ENCODE data around the gene NOL12.
A peak's percentile ranks its signal among the peaks of the same experiment; 100 is the strongest.
"Not testable (repeated sequence)": the region's sequence is repeated elsewhere in the genome, so short reads cannot be mapped to it uniquely, and the experiment has no call there.

NOL12 gene

DNA sequence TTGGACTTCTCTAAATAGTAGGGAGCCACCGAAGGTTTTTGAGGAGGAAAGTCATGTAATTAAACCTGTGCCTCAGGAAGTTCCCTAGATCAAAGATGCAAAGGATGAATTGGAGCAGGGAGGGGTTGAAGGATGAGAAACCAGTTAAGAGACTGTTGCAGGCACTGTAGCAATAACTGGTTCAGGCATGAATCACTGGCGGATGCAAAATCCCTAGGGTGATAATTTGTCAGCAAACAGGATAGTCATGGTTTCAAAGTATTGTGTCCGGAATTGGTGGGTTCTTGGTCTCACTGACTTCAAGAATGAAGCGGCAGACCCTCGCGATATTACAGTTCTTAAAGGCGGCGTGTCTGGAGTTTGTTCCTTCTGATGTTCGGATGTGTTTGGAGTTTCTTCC is 30.6 kb downstream of the NOL12 start:
- DNase-seq (ENCODE audit: low read depth) = no peak

DNA sequence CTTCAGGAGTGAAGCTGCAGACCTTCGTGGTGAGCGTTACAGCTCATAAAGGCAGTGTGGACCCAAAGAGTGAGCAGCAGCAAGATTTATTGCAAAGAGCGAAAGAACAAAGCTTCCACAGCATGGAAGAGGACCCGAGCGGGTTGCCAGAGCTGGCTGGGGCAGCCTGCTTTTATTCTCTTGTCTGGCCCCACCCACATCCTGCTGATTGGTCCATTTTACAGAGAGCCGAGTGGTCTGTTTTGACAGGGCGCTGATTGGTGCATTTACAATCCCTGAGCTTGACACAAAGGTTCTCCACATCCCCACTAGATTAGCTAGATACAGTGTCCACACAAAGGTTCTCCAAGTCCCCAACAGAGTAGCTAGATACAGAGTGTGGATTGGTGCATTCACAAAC is 31.1 kb downstream of the NOL12 start:
- H3K4me3 ChIP-seq (replicated peaks; ENCODE audit: low read depth, low read length); DNase-seq (ENCODE audit: low read depth): not testable (repeated sequence)

More for the DNA sequence above, 30.6 kb downstream of the NOL12 start:
- H3K4me3 ChIP-seq (replicated peaks; ENCODE audit: low read depth, low read length) = no peak overlapping the region
- TF ChIP-seq, protein P1, sequence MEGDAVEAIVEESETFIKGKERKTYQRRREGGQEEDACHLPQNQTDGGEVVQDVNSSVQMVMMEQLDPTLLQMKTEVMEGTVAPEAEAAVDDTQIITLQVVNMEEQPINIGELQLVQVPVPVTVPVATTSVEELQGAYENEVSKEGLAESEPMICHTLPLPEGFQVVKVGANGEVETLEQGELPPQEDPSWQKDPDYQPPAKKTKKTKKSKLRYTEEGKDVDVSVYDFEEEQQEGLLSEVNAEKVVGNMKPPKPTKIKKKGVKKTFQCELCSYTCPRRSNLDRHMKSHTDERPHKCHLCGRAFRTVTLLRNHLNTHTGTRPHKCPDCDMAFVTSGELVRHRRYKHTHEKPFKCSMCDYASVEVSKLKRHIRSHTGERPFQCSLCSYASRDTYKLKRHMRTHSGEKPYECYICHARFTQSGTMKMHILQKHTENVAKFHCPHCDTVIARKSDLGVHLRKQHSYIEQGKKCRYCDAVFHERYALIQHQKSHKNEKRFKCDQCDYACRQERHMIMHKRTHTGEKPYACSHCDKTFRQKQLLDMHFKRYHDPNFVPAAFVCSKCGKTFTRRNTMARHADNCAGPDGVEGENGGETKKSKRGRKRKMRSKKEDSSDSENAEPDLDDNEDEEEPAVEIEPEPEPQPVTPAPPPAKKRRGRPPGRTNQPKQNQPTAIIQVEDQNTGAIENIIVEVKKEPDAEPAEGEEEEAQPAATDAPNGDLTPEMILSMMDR (IDR thresholded peaks at IDR 0.05; ENCODE audit: low read length, missing control alignments) = no peak

DNA sequence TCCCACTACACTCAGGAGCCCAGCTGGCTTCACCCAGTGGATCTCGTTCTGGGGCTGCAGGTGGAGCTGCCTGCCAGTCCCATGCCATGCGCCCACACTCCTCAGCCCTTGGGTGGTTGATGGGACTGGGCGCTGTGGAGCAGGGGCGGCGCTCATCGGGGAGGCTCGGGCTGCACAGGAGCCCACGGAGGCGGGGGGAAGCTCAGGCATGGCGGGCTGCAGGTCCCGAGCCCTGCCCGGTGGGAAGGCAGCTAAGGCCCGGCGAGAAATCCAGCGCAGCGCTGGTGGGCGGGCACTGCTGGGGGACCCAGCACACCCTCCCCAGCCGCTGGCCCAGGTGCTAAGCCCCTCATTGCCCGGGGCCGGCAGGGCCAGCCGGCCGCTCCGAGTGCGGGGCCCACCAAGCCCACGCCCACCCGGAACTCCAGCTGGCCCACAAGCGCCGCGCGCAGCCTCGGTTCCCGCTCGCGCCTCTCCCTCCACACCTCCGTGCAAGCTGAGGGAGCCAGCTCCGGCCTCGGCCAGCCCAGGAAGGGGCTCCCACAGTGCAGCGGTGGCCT is 31.7 kb downstream of the NOL12 start:
- H3K4me3 ChIP-seq (replicated peaks; ENCODE audit: low read depth, low read length); DNase-seq (ENCODE audit: low read depth): not testable (repeated sequence)

DNA sequence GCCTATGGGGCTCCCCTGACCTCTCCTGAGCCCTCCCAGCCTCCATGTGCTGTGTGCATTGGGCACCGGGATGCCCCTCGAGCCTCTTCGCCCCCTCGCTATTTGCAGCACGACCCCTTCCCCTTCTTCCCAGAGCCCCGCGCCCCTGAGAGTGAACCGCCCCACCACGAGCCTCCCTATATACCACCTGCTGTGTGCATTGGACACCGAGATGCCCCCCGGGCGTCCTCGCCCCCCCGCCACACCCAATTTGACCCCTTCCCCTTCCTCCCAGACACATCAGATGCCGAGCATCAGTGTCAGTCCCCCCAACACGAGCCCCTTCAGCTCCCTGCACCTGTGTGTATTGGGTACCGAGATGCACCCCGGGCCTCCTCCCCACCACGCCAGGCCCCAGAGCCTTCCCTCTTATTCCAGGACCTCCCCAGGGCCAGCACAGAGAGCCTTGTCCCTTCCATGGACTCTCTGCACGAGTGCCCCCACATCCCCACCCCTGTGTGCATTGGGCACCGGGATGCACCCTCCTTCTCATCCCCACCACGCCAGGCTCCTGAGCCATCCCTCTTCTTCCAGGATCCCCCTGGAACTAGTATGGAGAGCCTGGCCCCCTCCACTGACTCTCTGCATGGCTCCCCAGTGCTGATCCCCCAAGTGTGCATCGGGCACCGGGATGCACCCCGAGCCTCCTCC is 39.6 kb downstream of the NOL12 start:
- TF ChIP-seq, protein P1 (IDR thresholded peaks at IDR 0.05; ENCODE audit: low read length, missing control alignments) = no peak
- no peak overlapping the region for H3K4me3 ChIP-seq (replicated peaks; ENCODE audit: low read depth, low read length)
- DNase-seq (ENCODE audit: low read depth) = no peak

DNA sequence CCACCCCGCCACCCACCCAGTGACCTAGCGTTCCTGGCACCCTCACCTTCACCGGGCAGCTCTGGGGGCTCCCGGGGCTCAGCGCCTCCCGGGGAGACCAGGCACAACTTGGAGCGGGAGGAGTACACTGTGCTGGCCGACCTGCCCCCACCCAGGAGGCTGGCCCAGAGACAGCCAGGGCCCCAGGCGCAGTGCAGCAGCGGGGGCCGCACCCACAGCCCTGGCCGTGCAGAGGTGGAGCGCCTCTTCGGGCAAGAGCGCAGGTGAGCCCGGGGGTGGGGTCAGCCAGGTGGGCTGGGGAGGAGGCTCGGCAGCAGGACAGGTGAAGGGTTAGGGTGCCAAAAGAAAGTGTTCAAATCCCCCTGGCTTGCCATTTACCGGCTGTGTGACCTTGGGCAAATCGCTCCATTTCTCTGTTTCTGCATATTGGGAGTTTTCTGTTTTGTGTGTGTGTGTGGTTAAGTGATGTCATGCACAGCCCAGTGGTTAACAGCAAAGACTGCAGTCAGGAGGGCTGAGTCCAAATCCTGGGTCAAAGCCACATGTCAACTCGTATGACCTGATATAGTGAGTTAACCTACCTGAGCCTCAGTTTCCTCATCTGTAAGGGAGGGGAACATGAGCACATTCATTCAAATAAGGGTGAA is 40.2 kb downstream of the NOL12 start:
- DNase-seq (ENCODE audit: low read depth) = peak; percentile 47
- no peak overlapping the region for H3K4me3 ChIP-seq (replicated peaks; ENCODE audit: low read depth, low read length)
- TF ChIP-seq, protein P1 (IDR thresholded peaks at IDR 0.05; ENCODE audit: low read length, missing control alignments) = peak; percentile 26

DNA sequence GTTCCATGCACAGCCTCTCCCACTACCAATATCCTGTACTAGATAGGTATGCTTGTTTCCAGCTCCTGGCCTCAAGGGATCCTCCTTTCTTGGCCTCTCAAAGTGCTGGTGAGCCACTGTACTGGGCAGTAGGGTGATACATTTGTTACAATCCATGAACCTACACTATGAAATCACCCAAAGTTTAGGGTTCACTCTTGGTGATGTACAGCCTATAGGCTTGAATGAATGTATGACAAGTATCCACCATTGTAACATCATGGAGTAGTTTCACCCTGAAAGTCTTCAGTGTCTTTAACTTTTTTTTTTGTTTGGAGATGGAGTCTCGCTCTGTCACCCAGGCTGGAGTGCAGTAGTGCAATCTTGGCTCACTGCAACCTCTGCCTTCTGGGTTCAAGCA is 42.5 kb downstream of the NOL12 start:
- TF ChIP-seq, protein P1 (IDR thresholded peaks at IDR 0.05; ENCODE audit: low read length, missing control alignments) = no peak
- no peak overlapping the region for H3K4me3 ChIP-seq (replicated peaks; ENCODE audit: low read depth, low read length)
- no peak for DNase-seq (ENCODE audit: low read depth)

DNA sequence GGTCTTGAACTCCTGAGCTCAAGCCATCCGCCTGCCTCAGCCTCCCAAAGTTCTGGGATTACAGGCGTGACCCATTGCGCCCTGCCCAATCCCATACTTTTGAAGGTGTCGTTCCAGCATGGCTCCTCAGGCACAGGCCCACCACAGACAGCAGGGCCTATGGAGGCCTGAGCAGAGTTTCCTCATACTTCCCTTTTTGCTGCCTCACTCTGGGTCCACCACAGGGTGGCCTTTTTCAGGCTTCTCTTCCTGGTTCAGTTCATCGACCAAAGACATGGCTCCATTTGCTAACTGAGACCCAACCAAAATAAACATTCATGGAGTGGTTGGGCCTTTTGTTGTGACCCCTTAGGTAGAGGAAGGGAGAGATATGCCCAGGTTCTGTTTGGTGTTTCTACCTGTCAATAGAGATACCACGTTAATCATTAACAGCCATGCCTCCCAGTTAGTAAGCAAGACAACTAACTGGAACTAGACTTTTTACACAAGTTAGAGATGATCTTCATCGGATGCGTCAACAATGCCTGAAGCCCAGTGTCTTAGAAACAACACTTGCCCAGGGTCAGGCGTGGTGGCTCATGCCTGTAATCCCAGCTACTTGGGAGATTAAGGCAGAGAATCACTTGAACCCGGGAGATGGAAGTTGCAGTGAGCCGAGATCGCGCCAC is 45.8 kb downstream of the NOL12 start:
- H3K4me3 ChIP-seq (replicated peaks; ENCODE audit: low read depth, low read length) = no peak overlapping the region
- DNase-seq (ENCODE audit: low read depth) = no peak
- TF ChIP-seq, protein P1 (IDR thresholded peaks at IDR 0.05; ENCODE audit: low read length, missing control alignments) = peak; percentile 9

Measured in fibroblast of pulmonary artery (primary cell).